ENCODE results near the gene PROSER2. TPM values are rescaled to one million over a fixed set of nuclear protein-coding genes. Genes with fewer than 3 reads are reported as not detected.

Gene PROSER2
- total and polyA plus RNA-seq, 2 of the 13 experiments (the other 11 are each of a cell fraction or from before 2014, with no cell fraction given): 6.9 to 7.7 TPM

GRCh38 chr10:11881477-11882417 is 58.6 kb downstream of the PROSER2 start (continued):
- TF ChIP-seq ZGPAT (CRISPR knock-in tag; IDR thresholded peaks at IDR 0.05) (peak; percentile 53; the same call in 1 of the 2 replicates), ZNF331 (CRISPR knock-in tag; IDR thresholded peaks at IDR 0.05) (peak; percentile 59; the same call in 1 of the 2 replicates), SAP130 (CRISPR knock-in tag; IDR thresholded peaks at IDR 0.05; ENCODE audit: low read depth) (peak; percentile 39; the same call in 1 of the 2 replicates), REXO4 (CRISPR knock-in tag; IDR thresholded peaks at IDR 0.05; ENCODE audit: borderline replicate concordance) (no peak), ZNF282 (IDR thresholded peaks at IDR 0.05; ENCODE audit: partially characterized antibody) (no peak), ARID4A (CRISPR knock-in tag; IDR thresholded peaks at IDR 0.05; ENCODE audit: borderline replicate concordance) (peak; percentile 32; the same call in 1 of the 2 replicates), MXD4 (CRISPR knock-in tag; IDR thresholded peaks at IDR 0.05) (no peak), MXI1 (IDR thresholded peaks at IDR 0.05; ENCODE audit: borderline replicate concordance, low read depth, low read length) (no peak; the same call in 2 of the 3 replicates), ZNF383 (CRISPR knock-in tag; IDR thresholded peaks at IDR 0.05; ENCODE audit: borderline replicate concordance) (no peak), ARID2 (CRISPR knock-in tag; IDR thresholded peaks at IDR 0.05; ENCODE audit: borderline replicate concordance) (no peak), NCOA5 (CRISPR knock-in tag; IDR thresholded peaks at IDR 0.05) (no peak), NR2C2 (CRISPR knock-in tag; IDR thresholded peaks at IDR 0.05; ENCODE audit: borderline replicate concordance) (no peak), HMGA1 (CRISPR knock-in tag; conservative IDR thresholded peaks at IDR 0.05) (no peak), ZNF878 (CRISPR knock-in tag; IDR thresholded peaks at IDR 0.05) (no peak), POLR2G (IDR thresholded peaks at IDR 0.05; ENCODE audit: low read depth, low read length) (no peak), ATF3 (CRISPR knock-in tag; IDR thresholded peaks at IDR 0.05) (no peak), ZNF136 (CRISPR knock-in tag; IDR thresholded peaks at IDR 0.05; ENCODE audit: low read depth) (no peak), KLF9 (CRISPR knock-in tag; IDR thresholded peaks at IDR 0.05; ENCODE audit: low read depth) (no peak), ZSCAN12 (CRISPR knock-in tag; IDR thresholded peaks at IDR 0.05) (no peak), RELA (CRISPR knock-in tag; IDR thresholded peaks at IDR 0.05) (no peak), ZNF350 (CRISPR knock-in tag; IDR thresholded peaks at IDR 0.05; ENCODE audit: borderline replicate concordance, low read depth) (no peak), NONO (IDR thresholded peaks at IDR 0.05) (no peak), NONO (CRISPR knock-in tag; conservative IDR thresholded peaks at IDR 0.05) (peak; percentile 56; the same call in 1 of the 2 replicates), KDM5B (CRISPR knock-in tag; IDR thresholded peaks at IDR 0.05; ENCODE audit: borderline replicate concordance) (peak; percentile 67; the same call in 1 of the 2 replicates), ZFYVE20 (CRISPR knock-in tag; IDR thresholded peaks at IDR 0.05; ENCODE audit: borderline replicate concordance, low read depth) (no peak)

All from HepG2 (cell line).